GM20000 (cell line): ENCODE data around the gene TOP3B.

Source experiments
- DNase-seq: peaks from one replicate; pipeline ENCODE4 v3.0.0; 2012; ENCODE audit warnings: low spot score
- CTCF ChIP-seq: IDR thresholded peaks from 2 replicates; pipeline ENCODE4 v1.5.1; 2012; ENCODE audit warnings: mild to moderate bottlenecking, control low read depth; ENCODE audit errors: extremely low read depth, missing control alignments

TOP3B gene

GRCh38 chr22:22018825-22019658 lies 36.5 kb upstream of the TOP3B start:
- no peak for TF ChIP-seq CTCF
- no peak for DNase-seq

- TF ChIP-seq CTCF = no peak
- no peak for DNase-seq
Measured at GRCh38 chr22:22015631-22016030, 33.0 kb upstream of the TOP3B start.

GRCh38 chr22:22014285-22014659 lies 31.7 kb upstream of the TOP3B start:
- TF ChIP-seq CTCF = no peak
- no peak for DNase-seq

GRCh38 chr22:22013559-22014284 lies 31.1 kb upstream of the TOP3B start:
- DNase-seq = no peak
- TF ChIP-seq CTCF = no peak

- DNase-seq = no peak
- TF ChIP-seq CTCF = no peak
Measured at GRCh38 chr22:22011964-22012363, 29.4 kb upstream of the TOP3B start.

GRCh38 chr22:22010358-22010757 lies 27.8 kb upstream of the TOP3B start:
- no peak for TF ChIP-seq CTCF
- DNase-seq = no peak

- no peak for TF ChIP-seq CTCF
- no peak for DNase-seq
Measured at GRCh38 chr22:22009661-22010060, 27.1 kb upstream of the TOP3B start.
